Measurements from ENCODE around the gene CATSPERD. TPM values are rescaled to one million over a fixed set of nuclear protein-coding genes. Genes with fewer than 3 reads are reported as not detected.

The CATSPERD gene
- total RNA-seq, 2 donors from 2014 or later = not detected

DNA sequence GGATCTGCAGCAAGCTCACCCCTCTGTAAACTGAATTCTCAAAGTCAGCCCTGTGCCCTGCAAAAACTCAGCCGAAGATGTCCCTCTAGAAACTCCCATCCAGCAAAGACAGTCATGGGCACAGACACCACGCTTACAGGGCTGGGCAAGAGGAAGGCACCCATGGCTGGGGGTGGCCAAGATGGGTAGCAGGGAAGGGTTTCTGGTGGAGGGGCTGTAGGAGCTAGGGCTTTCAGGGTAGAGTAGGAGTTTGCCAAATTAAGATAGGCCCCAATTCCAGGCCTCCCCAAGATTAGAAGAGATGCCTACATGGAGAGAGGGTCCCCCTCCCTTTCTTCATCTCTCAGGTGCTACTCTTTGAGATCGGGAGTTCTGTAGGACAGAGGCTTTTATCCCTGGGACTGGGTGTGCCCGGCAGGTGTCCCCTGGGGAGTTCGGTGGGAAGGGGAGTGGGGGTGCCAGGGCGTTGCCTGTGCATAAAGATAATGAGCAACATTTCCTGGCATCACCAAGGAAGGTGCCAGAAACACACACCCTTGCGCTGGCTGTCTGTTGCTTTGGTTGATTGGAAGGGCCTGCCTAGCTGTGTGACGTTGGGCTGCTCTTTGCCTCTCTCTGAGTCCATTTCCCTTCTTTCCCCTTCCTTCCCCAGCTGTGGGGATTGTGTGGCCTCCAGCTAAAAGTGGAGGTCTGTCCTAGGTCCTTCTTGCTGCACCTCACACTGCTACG, 93.8 kb downstream of the CATSPERD start:
- Histone ChIP-seq H3K9ac (ENCODE audit: low read depth in 2 of 2, low read length in 2 of 2) (no peak overlapping the region), H3K4me1 (no peaks in the 10 kb centered on the region), H3K27me3 (no peaks in the 10 kb centered on the region), H3K27ac (no peak overlapping the region), H3K36me3 (no peaks in the 10 kb centered on the region), H3K4me3 (no peak overlapping the region), H3K9me3 (no peaks in the 10 kb centered on the region)
- intact Hi-C loops (cut with DNase I) = no loop called here
- peak; percentile 55 for DNase-seq
- TF ChIP-seq, protein P1, sequence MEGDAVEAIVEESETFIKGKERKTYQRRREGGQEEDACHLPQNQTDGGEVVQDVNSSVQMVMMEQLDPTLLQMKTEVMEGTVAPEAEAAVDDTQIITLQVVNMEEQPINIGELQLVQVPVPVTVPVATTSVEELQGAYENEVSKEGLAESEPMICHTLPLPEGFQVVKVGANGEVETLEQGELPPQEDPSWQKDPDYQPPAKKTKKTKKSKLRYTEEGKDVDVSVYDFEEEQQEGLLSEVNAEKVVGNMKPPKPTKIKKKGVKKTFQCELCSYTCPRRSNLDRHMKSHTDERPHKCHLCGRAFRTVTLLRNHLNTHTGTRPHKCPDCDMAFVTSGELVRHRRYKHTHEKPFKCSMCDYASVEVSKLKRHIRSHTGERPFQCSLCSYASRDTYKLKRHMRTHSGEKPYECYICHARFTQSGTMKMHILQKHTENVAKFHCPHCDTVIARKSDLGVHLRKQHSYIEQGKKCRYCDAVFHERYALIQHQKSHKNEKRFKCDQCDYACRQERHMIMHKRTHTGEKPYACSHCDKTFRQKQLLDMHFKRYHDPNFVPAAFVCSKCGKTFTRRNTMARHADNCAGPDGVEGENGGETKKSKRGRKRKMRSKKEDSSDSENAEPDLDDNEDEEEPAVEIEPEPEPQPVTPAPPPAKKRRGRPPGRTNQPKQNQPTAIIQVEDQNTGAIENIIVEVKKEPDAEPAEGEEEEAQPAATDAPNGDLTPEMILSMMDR (IDR thresholded peaks at IDR 0.05) = no peak

DNA sequence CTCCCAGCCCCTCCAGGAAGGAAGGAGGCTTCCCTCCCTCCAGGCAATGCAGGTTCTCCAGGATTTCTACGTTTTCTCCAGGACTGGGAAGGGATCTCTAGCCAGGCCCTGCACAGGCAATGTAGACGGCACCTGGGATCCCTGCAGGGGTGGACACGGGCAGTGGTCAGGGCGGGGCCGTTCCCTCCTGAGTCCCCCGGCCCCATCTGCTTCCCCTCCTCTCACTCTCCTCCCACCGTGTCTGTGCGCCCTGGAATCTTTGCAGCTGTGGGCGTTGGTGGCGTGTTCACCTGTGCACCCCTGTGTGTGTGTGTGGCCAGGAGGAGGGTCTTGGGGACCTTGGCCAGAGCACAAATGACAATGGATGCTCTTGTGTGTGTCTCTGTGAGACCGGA, 94.4 kb downstream of the CATSPERD start:
- Histone ChIP-seq H3K27ac (no peak overlapping the region), H3K4me3 (no peak overlapping the region), H3K36me3 (no peaks in the 10 kb centered on the region), H3K9ac (ENCODE audit: low read depth in 2 of 2, low read length in 2 of 2) (no peak overlapping the region), H3K9me3 (no peaks in the 10 kb centered on the region), H3K27me3 (no peaks in the 10 kb centered on the region), H3K4me1 (no peaks in the 10 kb centered on the region)
- TF ChIP-seq, protein P1 (IDR thresholded peaks at IDR 0.05) = no peak
- intact Hi-C loops (cut with DNase I) = no loop called here
- no peak for DNase-seq

DNA sequence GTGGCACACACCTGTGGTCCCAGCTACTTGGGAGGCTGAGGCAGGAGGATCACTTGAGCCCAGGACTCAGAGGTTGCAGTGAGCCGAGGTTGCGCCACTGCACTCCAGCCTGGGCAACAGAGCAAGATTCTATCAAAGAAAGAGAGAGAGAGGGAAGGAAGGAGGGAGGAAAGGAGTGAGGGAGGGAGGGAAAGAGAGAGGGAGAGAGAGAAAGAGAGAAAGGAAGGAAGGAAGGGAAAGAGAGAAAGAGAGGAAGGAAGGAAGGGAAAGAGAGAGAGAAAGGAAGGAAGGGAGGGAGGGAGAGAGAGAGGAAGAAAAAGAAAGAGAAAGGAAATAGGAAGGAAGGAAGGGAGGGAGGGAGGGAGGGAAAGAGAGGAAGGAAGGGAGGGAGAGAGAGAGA, 96.8 kb downstream of the CATSPERD start:
- H3K4me1 ChIP-seq = no peaks in the 10 kb centered on the region
- no peak for DNase-seq
- TF ChIP-seq, protein P1 (IDR thresholded peaks at IDR 0.05) = no peak
- no peak overlapping the region for H3K27ac ChIP-seq
- H3K4me3 ChIP-seq = no peak overlapping the region
- no peaks in the 10 kb centered on the region for H3K36me3 ChIP-seq
- intact Hi-C loops (cut with DNase I) = no loop called here
- H3K9ac ChIP-seq (ENCODE audit: low read depth in 2 of 2, low read length in 2 of 2) = no peak overlapping the region
- no peaks in the 10 kb centered on the region for H3K9me3 ChIP-seq
- no peaks in the 10 kb centered on the region for H3K27me3 ChIP-seq

DNA sequence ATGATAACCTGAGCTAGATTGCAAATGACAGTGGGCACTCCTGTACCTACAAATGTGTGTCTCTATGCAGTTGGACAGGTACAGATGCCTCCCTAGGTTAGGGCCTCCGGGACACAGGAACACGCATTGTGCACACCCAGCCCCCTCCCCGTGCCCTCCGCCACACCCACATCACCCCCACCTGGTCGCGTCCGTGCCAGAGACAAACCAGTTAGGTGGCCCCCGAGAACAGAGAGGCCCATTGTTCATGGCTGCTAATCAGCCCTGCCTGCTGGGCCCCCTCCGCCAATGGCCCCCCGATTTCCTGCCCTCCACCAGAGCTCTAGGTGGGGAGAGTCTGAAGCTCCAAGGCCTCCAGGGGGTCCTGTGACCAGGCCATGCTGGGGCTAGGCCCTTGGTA, 98.2 kb downstream of the CATSPERD start:
- Histone ChIP-seq H3K4me3 (no peak overlapping the region), H3K36me3 (no peaks in the 10 kb centered on the region), H3K4me1 (no peaks in the 10 kb centered on the region), H3K27ac (no peak overlapping the region), H3K9me3 (no peaks in the 10 kb centered on the region), H3K9ac (ENCODE audit: low read depth in 2 of 2, low read length in 2 of 2) (no peak overlapping the region), H3K27me3 (no peaks in the 10 kb centered on the region)
- intact Hi-C loops (cut with DNase I) = no loop called here
- DNase-seq = no peak
- TF ChIP-seq, protein P1 (IDR thresholded peaks at IDR 0.05) = no peak

DNA sequence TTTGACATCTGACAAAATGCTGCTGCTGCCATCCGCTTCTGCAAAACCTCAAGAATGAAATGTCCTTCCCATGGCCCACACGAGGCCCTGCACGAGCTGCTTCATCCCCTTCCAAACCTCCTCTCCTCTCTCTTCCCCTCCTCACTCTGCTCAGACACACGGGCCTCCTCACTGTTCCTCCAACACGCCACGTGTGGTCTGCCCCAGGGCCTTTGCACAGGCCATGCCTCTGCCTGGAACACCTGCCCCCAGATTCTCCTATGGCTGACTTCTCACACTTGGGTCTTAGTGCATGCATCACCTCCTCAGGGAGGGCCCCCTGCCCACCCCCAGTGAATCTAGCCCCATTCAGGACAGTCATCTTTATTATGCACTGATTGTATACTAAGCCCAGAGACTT, 100.3 kb downstream of the CATSPERD start:
- no peak for DNase-seq
- Histone ChIP-seq H3K4me1 (no peaks in the 10 kb centered on the region), H3K9me3 (no peaks in the 10 kb centered on the region), H3K27ac (no peak overlapping the region), H3K27me3 (no peaks in the 10 kb centered on the region), H3K4me3 (no peak overlapping the region), H3K36me3 (no peaks in the 10 kb centered on the region), H3K9ac (ENCODE audit: low read depth in 2 of 2, low read length in 2 of 2) (no peak overlapping the region)
- TF ChIP-seq, protein P1 (IDR thresholded peaks at IDR 0.05) = no peak
- intact Hi-C loops (cut with DNase I) = loop anchor here (5.0 kb wide), 1 partner anchor 72 kb away; no protein-coding TSS in a partner anchor

Measured in colonic mucosa (tissue), 4 donors.